Measurements from ENCODE around the gene PDHX.
A peak's percentile ranks its signal among the peaks of the same experiment; 100 is the strongest.
"Not testable (repeated sequence)": the region's sequence is repeated elsewhere in the genome, so short reads cannot be mapped to it uniquely, and the experiment has no call there.

The PDHX gene

DNA sequence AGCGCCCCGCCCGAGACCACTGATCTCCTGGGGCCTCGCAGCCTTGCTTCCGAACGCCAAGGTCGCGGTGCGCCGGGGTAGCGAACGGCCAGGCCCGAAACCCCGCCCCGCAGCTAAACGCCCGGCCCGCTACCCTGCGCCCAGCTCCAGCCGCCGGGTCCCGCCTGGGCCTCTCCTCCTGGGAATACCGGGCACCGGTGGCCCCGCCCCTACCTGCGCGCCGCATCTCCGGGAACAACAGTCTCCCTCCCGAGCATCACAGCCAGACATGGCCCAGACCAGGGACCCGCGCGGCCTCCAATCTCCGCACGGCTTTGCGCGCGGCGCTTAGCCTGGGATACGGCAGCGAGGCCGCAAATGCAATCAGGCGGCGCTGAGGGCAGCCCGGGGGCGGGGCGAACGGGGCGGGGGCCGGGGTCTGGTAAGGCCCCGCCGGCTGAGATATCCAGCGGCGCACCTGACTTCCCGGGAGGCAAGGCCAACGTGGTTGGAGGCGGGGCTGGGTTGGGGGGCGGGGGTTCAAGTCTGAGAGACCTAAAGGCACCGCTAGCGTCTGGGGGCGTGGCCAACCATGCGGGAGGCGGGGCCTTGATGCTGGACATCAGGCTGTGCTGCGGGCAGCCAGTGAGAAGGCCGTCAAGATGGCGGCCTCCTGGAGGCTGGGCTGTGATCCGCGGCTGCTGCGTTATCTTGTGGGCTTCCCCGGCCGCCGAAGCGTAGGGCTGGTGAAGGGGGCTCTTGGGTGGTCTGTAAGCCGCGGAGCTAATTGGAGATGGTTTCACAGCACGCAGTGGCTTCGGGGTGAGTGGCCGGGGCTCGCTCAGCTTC is at the start of gene PDHX, which contains the start of gene APIP:
TSS of gene PDHX (plus strand) at position 604 of the 828 bp plus-strand sequence. CDS start at position 642, 38 bp downstream.
TSS of gene APIP (minus strand) at position 365 of the 828 bp plus-strand sequence. CDS start at position 270, 95 bp downstream.
- DNase-seq: peak; percentile 98

DNA sequence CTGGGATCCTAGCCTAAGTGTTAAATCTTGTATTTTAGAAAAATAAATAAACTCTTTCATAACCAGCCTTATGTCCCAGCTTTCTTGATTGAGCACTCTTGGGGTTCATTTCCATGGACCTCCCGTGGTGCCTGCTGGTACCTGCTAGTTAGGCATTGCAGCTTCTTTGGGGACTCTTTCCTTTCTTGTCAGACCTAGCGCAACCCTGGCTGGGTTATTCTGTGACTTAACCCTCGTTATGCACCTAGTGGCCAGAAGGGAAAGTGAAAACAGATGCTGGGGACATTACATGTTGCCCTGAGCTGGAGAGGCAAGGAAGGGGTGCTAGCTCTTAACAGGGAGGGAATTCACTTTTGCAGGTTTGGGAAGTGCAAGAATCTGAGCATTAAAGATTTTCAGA is 47.0 kb upstream of the PDHX start:
- DNase-seq: no peak

DNA sequence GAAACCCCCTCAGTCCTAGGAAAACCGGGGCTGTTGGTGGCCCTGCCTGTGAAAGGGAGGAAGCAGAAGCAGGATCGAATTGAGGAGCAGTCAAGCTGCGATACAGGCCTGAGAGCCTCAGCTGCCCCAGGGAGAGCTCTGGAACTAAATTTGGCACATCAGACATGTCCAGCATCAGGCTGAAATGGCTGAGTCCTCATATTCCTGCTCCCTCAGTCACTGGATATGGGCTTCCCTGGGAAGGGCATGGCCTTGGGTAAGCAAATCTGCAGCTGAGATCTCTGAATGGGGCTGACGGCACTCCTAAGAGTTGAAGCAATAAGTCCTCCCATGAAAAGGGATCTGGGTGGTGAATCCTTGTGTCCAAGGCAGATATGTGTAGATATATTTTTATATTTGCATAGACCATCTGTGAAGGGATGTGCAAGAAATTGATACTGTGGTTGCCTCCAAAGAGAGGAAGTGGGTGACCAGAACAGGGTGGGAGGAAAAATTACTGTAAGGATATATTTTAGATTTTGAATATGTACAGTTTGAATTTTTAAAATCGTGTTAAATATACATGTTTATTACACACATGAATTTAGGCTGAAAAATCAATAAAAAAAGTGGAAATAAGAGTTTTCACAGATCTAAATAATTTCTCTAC is 45.7 kb upstream of the PDHX start:
- no peak for DNase-seq

DNA sequence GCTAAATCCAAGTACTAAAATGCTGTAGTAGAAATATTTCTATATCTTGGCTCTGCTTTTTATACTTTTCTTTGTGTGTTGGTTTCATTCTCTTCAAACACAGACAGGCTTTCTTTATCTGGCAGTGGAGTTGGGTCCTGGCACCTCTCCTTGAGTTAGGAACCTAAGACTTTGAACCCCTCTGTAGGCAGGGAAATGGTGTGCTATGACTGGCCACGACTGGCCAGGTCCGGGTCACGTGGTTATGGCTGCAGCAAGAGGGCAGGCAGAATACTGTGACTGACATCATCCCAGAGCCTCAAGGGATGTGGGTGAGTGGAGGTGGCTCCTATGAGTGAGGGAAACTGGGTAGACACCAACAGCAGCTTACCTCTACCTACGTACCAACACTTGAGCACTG is 42.2 kb upstream of the PDHX start:
- no peak for DNase-seq

DNA sequence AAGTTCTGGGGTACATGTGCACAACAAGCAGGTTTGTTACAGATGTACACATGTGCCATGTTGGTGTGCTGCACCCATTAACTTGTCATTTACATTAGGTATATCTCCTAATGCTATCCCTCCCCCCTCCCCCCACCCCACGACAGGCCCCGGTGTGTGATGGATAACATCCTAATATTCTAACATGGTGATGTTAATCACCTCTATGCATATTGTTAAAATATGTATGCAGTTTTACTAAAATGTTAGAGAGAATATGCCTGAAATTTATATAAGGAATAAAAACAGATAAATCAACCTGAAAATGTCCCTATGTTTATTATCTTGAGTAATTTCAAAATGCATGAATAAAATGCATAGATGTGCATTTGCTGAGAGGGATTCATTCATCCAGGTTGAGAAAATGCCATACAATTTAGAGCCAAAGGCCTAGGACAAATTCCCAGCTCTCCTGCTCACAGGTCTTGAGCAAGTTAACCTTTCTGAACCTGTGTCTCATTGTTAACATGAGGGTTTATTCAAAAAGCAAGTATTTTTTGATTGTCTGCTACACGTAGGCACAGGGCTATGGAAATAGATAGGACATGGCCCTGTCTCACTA is 38.9 kb upstream of the PDHX start:
- DNase-seq: no peak

DNA sequence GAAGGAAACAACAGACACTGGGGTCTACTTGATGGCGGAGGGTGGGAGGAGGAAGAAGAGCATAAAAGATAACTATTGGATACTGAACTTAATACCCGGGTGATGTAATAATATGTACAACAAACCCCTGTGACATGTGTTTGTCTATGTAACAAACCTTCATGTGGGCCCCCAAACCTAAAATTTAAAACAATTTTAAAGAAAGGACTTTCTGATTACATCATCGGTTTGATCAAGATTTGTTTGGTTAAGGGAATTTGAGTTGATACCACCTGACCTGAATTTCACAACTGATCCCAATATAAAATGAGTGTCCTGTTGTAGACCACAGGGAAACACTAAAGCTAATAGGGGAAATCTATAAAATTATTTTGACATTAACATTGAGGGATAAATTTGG is 34.5 kb upstream of the PDHX start:
- no peak for DNase-seq

DNA sequence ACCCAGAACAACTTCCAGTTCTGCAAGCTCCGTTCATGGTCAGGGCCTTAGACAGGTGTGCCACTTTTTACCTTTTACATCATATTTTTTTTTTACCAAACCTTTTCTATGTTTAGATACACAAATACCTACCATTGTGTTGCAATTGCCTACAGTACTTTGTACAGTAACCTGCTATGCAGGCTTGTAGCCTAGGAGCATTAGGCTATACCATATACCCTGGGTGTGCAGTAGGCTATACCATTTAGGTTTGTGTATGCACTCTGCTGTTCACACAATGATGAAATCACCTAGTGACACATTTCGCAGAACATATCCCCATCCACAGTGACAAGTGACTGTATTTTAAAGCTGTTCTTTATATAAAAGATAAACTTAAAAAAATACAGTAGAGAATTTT is 29.8 kb upstream of the PDHX start:
- no peak for DNase-seq

DNA sequence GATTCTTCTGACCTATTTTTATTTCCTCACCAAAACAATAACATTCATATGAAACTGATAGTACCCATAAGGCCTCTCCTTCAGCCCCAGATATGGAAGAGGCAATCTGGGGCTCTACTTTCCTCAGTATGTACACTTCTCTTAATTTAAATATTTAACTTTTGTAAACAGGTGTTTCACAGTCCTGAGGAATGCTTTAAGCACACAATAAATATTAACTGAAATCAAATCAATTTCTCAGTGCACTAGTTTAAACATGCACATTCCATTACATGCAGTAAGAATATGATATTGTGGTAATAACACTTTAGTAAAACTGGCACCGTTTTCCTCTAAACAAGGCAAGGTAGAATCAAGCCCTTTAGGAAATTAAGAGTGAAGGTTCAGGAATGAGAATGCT is 29.2 kb upstream of the PDHX start:
- DNase-seq: no peak

DNA sequence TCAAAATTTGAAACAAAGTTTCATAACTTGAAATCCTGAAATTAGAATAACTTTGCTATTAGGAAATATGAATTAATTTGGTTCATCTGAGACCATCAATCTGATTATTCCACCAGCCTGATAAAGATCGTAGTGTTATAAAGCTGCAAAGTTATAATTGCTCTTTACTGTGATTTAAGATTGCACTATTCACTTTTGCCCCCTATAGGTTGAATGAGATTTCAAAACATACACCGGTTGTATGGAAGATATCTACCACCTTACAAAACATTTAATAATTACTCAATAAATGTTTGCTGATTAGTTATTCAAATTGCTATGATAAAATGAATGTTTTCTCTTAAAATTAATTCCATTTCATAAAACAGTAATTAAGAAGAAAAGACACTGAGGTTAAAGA is 26.3 kb upstream of the PDHX start:
- no peak for DNase-seq

DNA sequence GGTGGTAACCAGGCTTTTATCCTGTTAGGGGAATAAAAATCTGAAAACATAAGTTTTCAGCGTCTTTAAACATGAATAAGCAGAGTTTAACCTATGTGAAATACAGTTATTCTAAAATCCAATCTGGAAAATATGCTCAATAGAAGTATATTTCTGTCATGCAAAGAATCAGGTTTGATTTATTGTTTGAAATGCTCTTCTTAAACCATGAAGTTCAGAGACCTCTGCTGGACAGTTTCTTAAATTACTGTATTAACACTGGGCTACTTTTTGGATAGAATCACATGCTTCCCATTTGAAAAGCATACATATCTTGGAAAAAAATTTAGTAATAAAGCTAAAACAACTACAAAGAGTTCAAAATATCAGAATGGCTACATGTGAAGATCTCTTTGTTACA is 25.6 kb upstream of the PDHX start:
- no peak for DNase-seq

DNA sequence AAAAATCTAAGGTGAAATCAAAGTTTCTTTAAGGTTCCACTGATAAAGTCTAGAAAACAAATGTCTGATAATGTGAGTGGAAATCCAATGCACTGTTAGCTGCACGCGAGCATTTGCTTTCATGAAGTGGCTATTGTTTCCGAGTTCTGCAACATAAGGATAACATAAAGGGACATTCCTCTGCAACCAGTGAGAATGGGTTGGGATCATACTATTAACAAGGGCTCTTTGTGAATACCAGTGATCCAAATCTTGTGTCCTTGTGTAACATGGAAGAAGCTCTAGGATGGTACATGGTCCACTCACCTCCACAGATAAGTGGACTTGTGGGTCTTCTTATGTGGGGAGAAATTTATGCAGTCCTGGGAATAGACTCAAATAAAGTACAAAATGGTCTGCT is 24.8 kb upstream of the PDHX start:
- no peak for DNase-seq

DNA sequence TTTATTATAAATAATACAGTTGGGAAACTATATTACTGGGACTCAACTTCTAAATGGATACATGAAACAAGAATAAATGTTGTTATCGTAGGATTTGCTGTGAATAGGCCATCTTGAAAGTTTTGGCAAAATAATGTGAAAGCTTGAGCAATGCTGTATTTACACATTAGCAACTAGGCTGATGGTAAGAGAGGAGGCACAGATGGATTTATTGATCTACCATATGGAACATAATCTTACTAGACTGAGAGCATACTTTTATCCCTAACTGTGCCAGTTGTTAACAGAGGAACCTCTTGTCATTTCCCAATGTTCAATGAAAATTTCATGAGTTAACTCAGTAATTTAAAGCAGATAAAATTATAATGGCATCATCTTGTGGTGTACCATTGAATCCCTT is 23.0 kb upstream of the PDHX start:
- no peak for DNase-seq

DNA sequence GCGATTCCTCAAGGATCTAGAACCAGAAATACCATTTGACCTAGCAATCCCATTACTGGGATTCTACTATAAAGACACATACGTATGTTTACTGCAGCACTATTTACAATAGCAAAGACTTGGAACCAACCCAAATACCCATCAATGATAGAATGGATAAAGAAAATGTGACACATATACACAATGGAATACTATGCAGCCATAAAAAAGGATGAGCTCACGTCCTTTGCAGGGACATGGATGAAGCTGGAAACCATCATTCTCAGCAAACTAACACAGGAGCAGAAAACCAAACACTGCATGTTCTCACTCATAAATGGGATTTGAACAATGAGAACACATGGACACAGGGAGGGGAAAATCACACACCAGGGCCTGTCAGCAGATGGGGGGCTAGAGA is 20.2 kb upstream of the PDHX start:
- not testable (repeated sequence) for DNase-seq

DNA sequence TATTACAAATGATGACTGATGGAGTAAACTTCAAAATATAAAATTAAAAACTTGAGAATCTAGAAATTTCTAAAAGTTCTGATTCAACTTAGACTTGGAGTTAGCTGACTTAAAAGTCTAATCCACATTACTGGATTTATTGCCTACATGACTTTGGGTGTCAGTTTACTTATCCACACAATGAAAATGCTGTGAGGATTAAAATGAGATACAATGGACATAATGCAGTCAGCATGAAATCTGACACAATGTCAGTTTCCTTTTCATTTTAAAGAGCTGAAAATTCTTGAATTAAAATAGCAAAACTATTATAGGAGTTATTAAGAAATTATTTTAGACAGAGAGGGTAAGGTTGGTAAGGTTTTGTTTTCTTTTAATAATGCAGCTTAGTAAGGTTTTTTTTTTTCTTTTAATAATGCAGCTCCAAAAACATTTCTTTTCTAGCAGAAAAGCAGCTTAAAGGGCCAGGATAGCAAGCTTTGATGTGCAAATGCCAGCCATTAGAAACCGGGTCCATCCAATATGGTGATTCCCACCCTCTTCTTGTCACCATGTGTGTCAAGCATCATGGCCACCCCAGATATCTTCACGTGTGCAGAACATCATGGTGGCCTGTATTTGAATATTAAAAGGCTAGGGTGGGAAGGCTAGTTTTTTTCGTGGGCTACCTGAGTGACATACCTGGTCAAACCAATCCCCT is 19.1 kb upstream of the PDHX start:
- no peak for DNase-seq

DNA sequence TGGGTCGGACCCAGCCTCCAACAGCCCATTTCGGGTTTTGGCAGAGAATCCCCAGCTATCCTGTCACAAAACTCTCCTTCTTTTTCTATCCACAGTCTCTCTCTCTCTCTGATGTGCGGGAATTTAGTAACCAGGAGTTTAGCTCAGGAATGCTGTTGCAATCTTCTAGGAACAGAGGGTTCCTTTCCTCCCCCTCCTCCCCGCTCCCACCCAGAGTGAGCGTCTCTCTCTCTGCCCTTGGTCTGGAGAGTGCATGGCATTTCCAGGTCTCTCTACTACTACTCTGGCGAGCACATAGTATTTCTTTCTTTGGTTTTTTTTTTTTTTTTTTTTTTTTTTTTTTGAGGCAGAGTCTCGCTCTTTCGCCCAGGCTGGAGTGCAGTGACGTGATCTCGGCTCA is 17.9 kb upstream of the PDHX start:
- DNase-seq: no peak

DNA sequence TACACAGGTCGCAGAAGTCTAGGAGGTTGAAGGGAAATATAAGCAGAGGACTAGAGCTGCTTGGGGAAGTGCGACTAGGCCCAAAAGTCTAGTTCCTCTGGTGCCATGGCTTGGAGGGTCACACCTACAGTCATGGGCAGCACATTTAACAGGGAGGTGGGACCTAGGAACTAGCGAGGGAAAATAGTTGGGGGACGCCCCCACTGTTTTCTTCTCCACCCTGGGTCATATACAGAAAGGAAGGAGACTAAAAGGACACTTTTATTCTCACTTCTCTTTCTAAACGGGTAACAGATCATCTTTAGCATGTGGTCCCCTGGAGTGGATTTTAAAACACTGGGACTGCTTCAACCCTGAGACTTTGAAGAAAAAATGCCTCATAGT is 16.8 kb upstream of the PDHX start:
- no peak for DNase-seq

DNA sequence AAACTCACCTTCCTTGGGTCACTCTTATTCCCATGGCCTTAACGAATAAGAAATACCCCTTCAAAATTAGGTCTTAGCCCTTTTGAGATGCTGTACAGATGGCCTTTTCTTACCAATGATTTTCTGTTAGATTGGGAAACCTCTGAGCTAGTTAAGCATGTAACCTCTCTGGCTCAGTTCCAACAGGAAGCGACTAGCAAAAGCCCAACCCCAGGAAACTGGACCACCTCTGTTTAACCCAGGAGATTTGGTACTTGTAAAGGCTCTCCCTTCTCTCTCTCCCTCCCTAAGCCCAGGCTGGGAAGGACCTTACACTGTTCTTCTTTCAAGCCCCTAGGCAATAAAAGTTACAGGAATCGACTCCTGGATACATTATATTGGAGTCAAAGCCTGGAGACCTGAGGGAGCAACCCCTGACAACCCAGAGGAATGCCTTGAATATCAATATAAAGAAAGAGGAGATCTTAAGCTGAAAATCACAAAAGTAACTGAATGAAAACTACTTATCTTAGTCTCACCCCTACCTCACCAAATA is 11.9 kb upstream of the PDHX start:
- DNase-seq: no peak

DNA sequence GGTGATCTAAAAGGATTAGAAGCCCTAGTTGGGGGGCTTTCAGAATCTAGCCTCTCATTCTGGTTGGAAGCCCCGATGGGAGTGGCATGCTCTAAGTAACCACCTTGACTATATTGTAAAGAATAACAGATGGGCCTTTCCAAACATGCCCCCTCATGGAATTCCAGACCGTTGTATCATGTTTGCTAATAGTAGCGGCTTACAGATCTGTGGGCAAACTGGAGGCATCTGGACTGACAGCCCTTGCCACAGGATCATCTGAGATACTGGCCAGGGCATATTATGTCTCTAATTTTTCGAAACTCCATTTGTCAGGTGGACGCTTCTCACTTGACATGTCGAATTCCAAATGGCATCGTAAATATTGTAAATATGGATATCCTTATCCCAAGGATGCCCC is 10.8 kb upstream of the PDHX start:
- DNase-seq: no peak

DNA sequence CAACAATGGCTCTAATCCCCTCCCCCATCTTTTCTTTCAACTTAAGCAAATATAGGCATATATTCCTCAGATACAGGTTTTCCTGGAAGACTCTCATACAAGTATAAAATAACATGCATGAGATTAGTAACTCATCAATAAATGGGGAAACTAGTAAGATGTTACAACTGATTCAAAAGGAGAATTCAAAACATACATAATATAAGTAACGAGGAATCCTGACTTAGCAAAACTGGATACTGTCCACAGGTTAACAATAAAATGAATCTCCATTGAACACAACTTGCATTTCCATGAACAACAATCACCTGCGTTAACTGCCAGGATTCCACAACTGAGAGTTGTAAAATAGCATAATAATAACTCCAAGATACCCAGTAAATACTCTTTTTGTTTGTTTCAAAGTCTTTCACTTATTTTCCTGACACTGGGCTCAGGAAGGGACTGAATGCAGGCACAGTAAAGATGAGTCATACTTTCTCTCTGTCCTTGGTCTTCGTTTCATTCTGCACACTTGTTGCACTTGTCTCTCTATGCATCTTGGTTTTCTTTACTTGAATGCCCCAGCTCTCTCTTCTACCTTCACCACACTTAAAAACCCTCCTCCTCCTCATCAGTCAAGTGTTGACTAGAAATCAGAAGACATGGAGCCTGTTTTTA is 8.4 kb upstream of the PDHX start:
- no peak for DNase-seq

DNA sequence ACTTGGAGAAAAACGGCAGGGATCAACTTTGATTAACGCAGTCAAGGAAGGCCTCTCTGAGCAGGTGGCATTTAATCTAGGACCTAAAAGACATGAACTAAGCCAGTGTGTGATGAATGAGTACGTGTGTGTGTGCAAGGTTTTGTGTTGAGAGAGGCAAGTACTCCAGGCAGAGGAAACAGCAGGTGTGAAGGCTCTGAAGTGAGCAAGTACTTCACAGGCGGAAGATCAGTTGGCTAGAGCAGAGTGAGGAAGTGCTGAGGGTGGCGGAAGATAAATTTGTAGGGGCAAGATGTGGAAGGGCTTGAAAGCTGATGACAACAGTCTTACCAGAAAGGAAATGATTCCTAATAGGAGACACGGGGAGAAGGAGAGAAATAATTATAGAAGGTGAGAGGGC is 7.0 kb upstream of the PDHX start:
- no peak for DNase-seq

DNA sequence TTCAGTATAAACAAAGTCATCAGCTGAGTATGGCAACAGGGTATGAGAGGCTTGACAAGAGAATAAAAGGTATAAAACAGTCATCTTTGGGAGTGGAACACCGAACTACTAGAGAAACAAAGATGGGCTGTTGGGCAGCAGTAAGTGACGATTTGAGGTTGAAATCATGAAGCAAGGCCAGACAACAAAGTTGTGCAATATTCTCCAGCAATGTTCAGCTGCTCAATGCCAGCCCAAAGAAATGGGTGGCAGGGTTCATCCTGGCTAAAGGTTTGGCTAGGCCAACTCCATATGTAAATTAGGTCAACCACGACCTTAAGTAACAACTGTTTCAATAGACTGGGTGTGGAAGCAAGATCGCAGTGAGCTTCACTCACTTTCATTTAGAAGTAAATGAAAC is 6.5 kb upstream of the PDHX start:
- DNase-seq: no peak

DNA sequence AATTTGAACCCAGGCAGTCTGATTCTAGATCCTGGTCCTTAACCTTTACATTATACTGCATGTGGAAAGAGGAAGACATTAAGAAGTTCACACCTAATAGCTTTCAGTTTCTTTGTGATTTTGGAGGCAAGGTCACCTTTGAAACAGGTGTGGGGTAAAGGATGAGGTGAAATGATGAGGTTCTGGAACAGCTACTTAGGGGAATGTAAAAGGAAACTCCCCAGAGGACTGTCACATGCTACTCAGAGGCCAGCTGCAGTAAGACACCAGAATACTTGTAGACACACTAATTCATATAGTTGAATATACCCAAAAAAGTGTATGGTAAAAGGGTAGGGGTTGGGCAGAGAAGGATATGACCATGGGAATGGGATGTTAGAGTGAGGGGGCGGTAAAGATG is 5.6 kb upstream of the PDHX start:
- DNase-seq: no peak

DNA sequence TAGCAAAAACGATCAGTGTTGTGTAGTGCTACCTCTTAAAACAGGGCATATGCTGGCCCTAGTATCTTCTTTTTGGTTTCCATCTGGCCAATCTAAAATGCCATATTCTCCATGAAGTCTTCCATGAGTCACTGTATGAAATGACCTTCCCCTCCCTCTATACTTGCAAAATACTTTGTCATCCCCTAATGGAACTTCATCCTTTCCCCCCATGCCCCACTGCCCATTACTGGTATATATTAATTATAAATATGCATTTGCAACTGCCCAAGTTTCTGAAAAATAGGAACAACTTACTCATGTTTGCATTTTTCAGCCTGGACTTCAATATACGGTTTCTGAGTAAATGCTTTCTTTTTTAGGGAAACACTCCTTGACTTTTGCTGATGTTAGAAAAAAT is 4.7 kb upstream of the PDHX start:
- DNase-seq: no peak

Measured in activated CD4-positive, alpha-beta T cell treated with anti-CD3 and anti-CD28 coated beads, Interleukin-2, Interleukin-6, amounts not matched to agents 100 ng/mL and 50 ng/mL, durations not matched to agents 16 hours and 8 hours (primary cell).